AG09309 (cell line): ENCODE measurements around the gene ATP11A.
A peak's percentile ranks its signal among the peaks of the same experiment; 100 is the strongest.

Experiments
- DNase-seq: peaks from one replicate; pipeline ENCODE4 v3.0.0-alpha.2; 2010; ENCODE audit warnings: low read depth
- H3K4me3 ChIP-seq: 2 replicates; pipeline ENCODE4 v1.5.1; 2011; ENCODE audit warnings: mild to moderate bottlenecking, low read depth, low read length, moderate library complexity; ENCODE audit not compliant: control insufficient read depth
- TF ChIP-seq, protein P1 (sequence below): IDR thresholded peaks from 2 replicates; pipeline ENCODE4 v1.5.1; 2011; ENCODE audit warnings: mild to moderate bottlenecking, low read depth, low read length, inconsistent platforms; ENCODE audit not compliant: insufficient read depth, control insufficient read depth; ENCODE audit errors: missing control alignments

ATP11A gene

DNA sequence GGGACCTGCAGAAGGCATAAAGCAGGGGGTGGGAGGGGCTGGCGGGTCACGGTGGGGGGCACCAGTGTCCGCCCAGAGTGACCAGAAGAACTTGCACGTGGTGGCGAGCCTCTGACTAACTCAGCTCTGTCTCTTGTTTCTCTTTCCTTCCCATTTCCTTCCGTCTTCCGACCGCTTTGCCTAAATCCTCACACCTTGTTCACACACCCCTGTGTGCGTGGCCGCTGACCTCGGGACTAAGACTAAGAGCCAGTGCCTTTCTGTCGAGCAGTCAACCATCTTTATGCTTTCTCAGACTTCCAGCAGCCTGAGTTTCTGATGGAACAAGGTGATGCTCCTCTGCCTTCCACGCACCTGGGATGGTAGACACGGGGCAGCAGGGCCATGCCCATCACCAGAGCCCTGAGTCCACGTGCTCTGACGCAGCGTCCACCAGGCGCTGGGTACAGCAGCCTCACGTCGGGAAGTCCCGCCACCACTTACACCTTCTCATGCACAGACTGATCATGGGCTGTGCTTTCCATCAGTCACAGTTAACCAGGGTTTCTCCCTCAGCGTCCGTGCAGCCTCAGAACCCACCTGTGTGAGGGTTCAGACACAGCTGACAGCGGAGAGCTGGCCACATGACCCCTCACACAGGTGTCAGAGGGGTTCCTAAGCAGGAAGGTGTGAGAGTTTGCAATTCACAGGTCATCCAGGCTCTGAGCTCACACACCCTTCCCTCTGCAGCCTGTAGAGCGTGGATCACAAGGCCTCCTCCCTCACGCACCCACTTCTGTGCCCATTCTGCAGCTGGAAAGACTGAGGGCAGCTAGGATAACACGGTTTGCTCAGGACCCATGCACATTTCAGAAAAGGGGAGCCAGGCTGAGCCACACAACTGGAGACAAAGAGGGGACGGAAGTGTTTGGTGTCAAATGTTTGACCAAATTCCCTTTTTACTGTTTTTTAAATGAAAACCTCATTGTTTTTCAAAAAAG, 188.4 kb downstream of the ATP11A start:
- no peak overlapping the region for H3K4me3 ChIP-seq
- TF ChIP-seq, protein P1, sequence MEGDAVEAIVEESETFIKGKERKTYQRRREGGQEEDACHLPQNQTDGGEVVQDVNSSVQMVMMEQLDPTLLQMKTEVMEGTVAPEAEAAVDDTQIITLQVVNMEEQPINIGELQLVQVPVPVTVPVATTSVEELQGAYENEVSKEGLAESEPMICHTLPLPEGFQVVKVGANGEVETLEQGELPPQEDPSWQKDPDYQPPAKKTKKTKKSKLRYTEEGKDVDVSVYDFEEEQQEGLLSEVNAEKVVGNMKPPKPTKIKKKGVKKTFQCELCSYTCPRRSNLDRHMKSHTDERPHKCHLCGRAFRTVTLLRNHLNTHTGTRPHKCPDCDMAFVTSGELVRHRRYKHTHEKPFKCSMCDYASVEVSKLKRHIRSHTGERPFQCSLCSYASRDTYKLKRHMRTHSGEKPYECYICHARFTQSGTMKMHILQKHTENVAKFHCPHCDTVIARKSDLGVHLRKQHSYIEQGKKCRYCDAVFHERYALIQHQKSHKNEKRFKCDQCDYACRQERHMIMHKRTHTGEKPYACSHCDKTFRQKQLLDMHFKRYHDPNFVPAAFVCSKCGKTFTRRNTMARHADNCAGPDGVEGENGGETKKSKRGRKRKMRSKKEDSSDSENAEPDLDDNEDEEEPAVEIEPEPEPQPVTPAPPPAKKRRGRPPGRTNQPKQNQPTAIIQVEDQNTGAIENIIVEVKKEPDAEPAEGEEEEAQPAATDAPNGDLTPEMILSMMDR: no peak
- no peak for DNase-seq

DNA sequence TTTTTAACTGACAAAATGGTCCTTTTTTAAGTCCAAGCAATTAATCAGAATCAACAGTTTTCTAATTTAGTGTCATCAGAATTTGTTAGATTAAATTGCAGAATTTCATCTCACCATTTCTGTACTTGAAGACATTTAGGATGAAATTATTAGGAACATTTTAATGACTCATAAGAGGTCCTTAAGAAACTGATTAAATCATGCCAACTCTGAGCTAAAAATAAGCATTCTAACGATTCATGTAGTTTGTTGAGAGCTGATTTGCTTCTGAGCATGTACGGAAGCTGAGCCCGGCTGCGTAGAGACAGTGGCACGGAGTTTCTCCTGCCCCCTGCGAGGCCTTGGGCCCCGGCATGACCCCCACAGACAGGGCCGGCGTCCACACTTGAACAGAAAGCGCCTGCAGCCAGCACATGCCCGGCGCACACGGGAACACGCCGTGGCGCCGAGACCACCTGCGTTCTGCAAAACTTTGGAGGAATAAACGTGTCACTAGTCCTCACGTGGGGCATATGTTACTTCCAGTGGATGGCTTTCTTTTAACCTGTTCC, 189.5 kb downstream of the ATP11A start:
- peak; percentile 11 for DNase-seq
- H3K4me3 ChIP-seq: no peak overlapping the region
- TF ChIP-seq, protein P1: no peak

DNA sequence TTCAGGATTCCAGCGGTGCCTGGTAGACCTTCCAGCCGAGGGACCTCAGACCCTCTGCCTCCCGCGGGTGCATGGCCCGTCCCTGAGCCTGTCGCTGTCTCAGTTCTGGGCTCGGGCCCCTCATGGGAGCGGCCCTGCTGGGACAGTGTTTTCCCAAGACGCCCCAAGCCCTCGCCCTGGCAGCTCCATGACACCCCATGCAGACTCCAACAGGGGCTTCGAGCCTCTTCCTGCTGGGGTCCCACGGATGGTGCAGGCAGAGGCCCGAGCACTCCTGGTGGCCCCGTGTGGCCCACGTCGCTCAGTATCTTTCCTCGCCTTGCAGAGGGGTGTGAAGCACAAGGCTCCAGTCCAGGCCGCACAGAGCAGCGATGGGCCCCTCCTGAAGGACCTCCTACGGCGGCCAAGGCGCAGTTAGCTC, 190.4 kb downstream of the ATP11A start:
- no peak for DNase-seq
- TF ChIP-seq, protein P1: no peak

DNA sequence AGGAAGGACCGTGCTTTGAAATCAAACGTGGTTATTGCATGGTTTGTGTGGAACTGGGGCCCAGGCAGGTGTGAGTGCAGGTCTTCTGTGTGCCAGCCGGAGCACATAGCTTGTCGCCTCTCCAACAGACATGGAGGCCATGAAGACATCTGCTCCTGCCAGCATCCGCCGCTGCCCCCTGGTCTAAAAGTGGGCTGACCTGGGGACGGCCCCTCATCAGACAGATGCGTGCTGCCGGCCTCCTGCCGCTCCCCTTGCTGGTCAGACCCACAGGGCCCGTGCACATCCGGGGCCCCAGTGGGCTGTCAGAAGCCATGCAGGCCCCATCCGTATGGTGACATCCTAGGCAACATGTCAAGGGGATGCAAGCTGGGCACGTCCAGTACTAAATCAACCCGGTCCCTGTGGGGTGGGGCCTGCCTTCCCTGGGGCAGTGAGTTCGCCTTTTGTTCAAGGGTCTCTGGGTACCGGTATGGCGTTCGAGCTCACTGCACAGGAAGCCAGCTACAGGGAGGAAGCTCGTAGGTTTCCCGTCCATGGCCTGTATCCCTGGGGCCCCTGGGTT, 191.2 kb downstream of the ATP11A start:
- TF ChIP-seq, protein P1: no peak

More for the DNA sequence above, 190.4 kb downstream of the ATP11A start:
- H3K4me3 ChIP-seq: no peak overlapping the region

DNA sequence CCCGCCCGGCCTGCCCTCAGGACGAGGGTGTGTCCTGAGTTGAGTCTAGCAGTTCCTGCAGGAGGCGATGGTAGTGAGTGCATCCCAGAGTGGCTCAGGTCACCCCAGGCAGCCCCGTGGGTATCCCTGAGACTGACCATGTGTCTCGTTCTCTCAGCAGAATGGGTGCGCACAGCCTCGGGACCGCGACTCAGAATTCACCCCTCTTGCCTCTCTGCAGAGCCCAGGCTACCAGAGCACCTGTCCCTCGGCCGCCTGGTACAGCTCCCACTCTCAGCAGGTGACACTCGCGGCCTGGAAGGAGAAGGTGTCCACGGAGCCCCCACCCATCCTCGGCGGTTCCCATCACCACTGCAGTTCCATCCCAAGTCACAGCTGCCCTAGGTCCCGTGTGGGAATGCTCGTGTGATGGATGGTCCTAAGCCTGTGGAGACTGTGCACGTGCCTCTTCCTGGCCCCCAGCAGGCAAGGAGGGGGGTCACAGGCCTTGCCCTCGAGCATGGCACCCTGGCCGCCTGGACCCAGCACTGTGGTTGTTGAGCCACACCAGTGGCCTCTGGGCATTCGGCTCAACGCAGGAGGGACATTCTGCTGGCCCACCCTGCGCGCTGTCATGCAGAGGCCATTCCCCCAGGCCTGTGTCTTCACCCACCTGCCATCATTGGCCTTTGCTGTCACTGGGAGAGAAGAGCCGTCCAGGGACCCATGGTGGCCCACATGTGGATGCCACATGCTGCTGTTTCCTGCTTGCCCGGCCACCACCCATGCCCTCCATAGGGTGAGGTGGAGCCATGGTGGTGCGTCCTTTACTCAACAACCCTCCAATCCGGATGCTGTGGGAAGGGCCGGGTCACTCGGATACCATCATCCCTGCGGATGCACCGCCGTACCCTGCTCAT, 192.1 kb downstream of the ATP11A start:
- TF ChIP-seq, protein P1: no peak
- no peak overlapping the region for H3K4me3 ChIP-seq
- no peak for DNase-seq

More for the DNA sequence above, 191.2 kb downstream of the ATP11A start:
- DNase-seq: no peak
- no peak overlapping the region for H3K4me3 ChIP-seq

DNA sequence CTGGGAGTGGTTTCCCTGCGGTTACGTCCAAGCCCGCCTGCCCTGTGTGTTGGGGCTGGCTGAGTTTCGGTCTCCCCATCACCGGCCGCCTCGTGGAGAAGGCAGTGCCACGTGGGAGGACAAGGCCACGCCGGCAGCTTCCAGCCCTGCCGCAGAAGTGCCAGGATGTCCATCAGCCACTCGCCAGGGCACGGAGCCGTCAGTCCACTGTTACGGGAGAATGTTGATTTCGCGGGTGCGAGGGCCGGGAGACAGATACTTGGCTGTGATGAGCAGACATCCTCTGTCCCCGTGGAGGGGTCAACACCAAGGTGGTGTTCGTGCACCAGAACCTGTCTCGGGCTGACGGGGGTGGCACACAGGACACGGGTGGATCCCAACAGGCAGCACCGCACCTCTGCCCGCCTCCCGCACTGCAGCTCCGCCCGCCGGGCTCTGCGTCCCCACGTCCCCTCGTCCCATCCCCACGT, 192.8 kb downstream of the ATP11A start:
- no peak for DNase-seq
- TF ChIP-seq, protein P1: no peak
- H3K4me3 ChIP-seq: no peak overlapping the region
